T-cell (primary cell): Measurements from ENCODE around the gene RNF214. TPM values are rescaled to one million over a fixed set of nuclear protein-coding genes. Genes with fewer than 3 reads are reported as not detected.
A peak's percentile ranks its signal among the peaks of the same experiment; 100 is the strongest.

Source experiments
- ATAC-seq, 4 experiments: fragments of 200-7000 bp in 3 of 4; fragments of 150-1000 bp in 1 of 4; cut with Tn5 transposase; replicated peaks in 1 of 4; 1 replicate in 3 of 4; 2 replicates in 1 of 4; pipeline ENCODE4 v1.10.0; 2021; ENCODE audit warnings: moderate library complexity in 3 of 4, mild to moderate bottlenecking in 2 of 4, moderate number of reproducible peaks in 1 of 4
- CTCF ChIA-PET, 2 donors: fragments of 300-600 bp; sonication (Branson Sonifier 250); formaldehyde crosslinking; loops; one replicate each; lab custom pipeline; 2022; ENCODE audit warnings: antibody characterized with exemption in 2 of 2; lab: Charles Lee
- POLR2A ChIA-PET, 2 donors: fragments of 300-600 bp; sonication (Branson Sonifier 250); formaldehyde crosslinking; loops; one replicate each; lab custom pipeline; 2022; ENCODE audit warnings: antibody characterized with exemption in 2 of 2; lab: Charles Lee
- DNase-seq, 35 experiments: peaks; one replicate each; pipeline versions ENCODE4 v3.0.0 to v3.0.0-alpha.2; 2013 to 2023
- H3K27ac ChIP-seq: one replicate; pipeline ENCODE4 v1.5.1; 2013; ENCODE audit warnings: low read length
- H3K27me3 ChIP-seq, 2 experiments: replicated peaks in 1 of 2; 1 replicate in 1 of 2; 2 replicates in 1 of 2; pipeline versions ENCODE4 v1.6.1 to v1.7.0; 2013; ENCODE audit warnings: low read length in 1 of 2, mixed read lengths in 1 of 2; ENCODE audit not compliant: control insufficient read depth in 2 of 2, insufficient read depth in 2 of 2; ENCODE audit errors: extremely low read depth in 1 of 2
- H3K36me3 ChIP-seq, 2 donors: 1 replicate in 1 of 2; 2 replicates in 1 of 2; pipeline versions ENCODE4 v1.6.1 to v1.7.0; 2013; ENCODE audit warnings: low read length in 1 of 2; ENCODE audit not compliant: control insufficient read depth in 2 of 2, insufficient read depth in 1 of 2; ENCODE audit errors: extremely low read depth in 1 of 2
- H3K4me1 ChIP-seq, 2 experiments: 1 replicate in 1 of 2; 2 replicates in 1 of 2; pipeline versions ENCODE4 v1.6.1 to v1.7.0; 2013; ENCODE audit warnings: low read length in 2 of 2, mixed read lengths in 1 of 2; ENCODE audit not compliant: insufficient read depth in 2 of 2, control insufficient read depth in 1 of 2; ENCODE audit errors: extremely low read depth in 1 of 2
- H3K4me3 ChIP-seq, 2 donors: 1 replicate in 1 of 2; 2 replicates in 1 of 2; pipeline versions ENCODE4 v1.5.1 to v1.7.0; 2013; ENCODE audit warnings: mild to moderate bottlenecking in 2 of 2, low read length in 1 of 2, moderate library complexity in 1 of 2; ENCODE audit not compliant: control insufficient read depth in 1 of 2; ENCODE audit errors: extremely low read depth in 1 of 2
- H3K9me3 ChIP-seq: 2 replicates; pipeline ENCODE4 v1.7.0; 2013
- H3K27ac Mint-ChIP-seq, 2 donors: one replicate each; pipeline ENCODE4 v1.8.0; 2020 to 2021; ENCODE audit warnings: mild to moderate bottlenecking in 2 of 2, mixed read lengths in 2 of 2
- H3K27me3 Mint-ChIP-seq, 2 donors: one replicate each; pipeline ENCODE4 v1.8.0; 2021 to 2022; ENCODE audit warnings: mixed read lengths in 2 of 2
- H3K36me3 Mint-ChIP-seq: one replicate; pipeline ENCODE4 v1.8.0; 2021; ENCODE audit warnings: mixed read lengths
- H3K4me1 Mint-ChIP-seq, 3 donors: one replicate each; pipeline ENCODE4 v1.8.0; 2020 to 2022; ENCODE audit warnings: mixed read lengths in 3 of 3, mild to moderate bottlenecking in 1 of 3
- H3K4me3 Mint-ChIP-seq, 3 donors: one replicate each; pipeline ENCODE4 v1.8.0; 2020 to 2022; ENCODE audit warnings: mild to moderate bottlenecking in 3 of 3, mixed read lengths in 3 of 3, moderate library complexity in 3 of 3
- H3K9me3 Mint-ChIP-seq, 3 donors: one replicate each; pipeline ENCODE4 v1.8.0; 2020 to 2022; ENCODE audit warnings: mixed read lengths in 3 of 3
- WGBS: methylation state at CpG from one replicate; pipeline ENCODE4 v1.1.5; 2013; ENCODE audit warnings: missing lambda C conversion rate; ENCODE audit not compliant: insufficient coverage; 5-methylcytosine and 5-hydroxymethylcytosine counted together
- total RNA-seq, 35 experiments: library from RNA in 6 of 35; stranded (reverse) in 6 of 35; fragments of 120-200 nt in 1 of 35; gene quantifications; one replicate each; pipeline versions ENCODE4 v1.2.1 to v1.2.4 and lab custom pipeline; 2013 to 2026

RNF214 gene
- total RNA-seq, 5 donors from 2014 or later (not counting 1 experiment from before 2014, with no cell fraction given): 21.6 to 31.7 (median 30.5) TPM

- POLR2A ChIA-PET: no interaction called here
- Histone ChIP-seq H3K27ac (peak overlapping the region; percentile 84), H3K27me3 (no peaks in the 10 kb centered on the region), H3K36me3 (peaks cover 14 to 55% of the 10 kb centered on the region in 2 donors), H3K4me1 (peaks cover 16 to 64% of the 10 kb centered on the region in 2 experiments), H3K4me3 (peak overlapping the region in 1 of 2 donors; percentile 65), H3K9me3 (no peaks in the 10 kb centered on the region)
- Mint-ChIP-seq H3K27me3 (no peaks in the 10 kb centered on the region), H3K4me3 (peak overlapping the region; percentile 89 to 98 (median 96)), H3K4me1 (peaks cover 54 to 70% (median 58%) of the 10 kb centered on the region in 3 donors), H3K36me3 (peaks cover 34% of the 10 kb centered on the region), H3K27ac (peak overlapping the region; percentile 95 to 99), H3K9me3 (no peaks in the 10 kb centered on the region)
- ATAC-seq (no peak), DNase-seq (no peak)
- 98% methylated on average over 12 of the region's 12 CpGs for WGBS
- CTCF ChIA-PET: interaction anchor here in 1 of 2 donors (1.1 kb wide), 1 partner anchor 48 kb away, joined by 5 read pairs; no protein-coding TSS in a partner anchor
Observed at GRCh38 chr11:117229411-117229810, 3.1 kb upstream of the RNF214 start.

GRCh38 chr11:117229931-117230285 is 2.6 kb upstream of the RNF214 start:
- Mint-ChIP-seq H3K4me3 (peak overlapping the region; percentile 89 to 98 (median 96)), H3K27me3 (no peaks in the 10 kb centered on the region), H3K9me3 (no peaks in the 10 kb centered on the region), H3K4me1 (peaks cover 55 to 71% (median 59%) of the 10 kb centered on the region in 3 donors), H3K36me3 (peaks cover 34% of the 10 kb centered on the region), H3K27ac (peak overlapping the region; percentile 95 to 99)
- Histone ChIP-seq H3K27ac (peak overlapping the region; percentile 84), H3K36me3 (peaks cover 10 to 50% of the 10 kb centered on the region in 2 donors), H3K27me3 (no peaks in the 10 kb centered on the region), H3K9me3 (no peaks in the 10 kb centered on the region), H3K4me1 (peaks cover 16 to 64% of the 10 kb centered on the region in 2 experiments), H3K4me3 (peak overlapping the region; percentile 65 to 88)
- CTCF ChIA-PET: interaction anchor here in 1 of 2 donors (1.0 to 1.9 kb wide), 5 partner anchors 49 to 438 kb away, joined by 3 to 12 read pairs (median 4); partner anchors contain the start of genes APOA5 and SIDT2
- WGBS: 40% methylated on average over 4 of the region's 5 CpGs
- ATAC-seq: no peak
- POLR2A ChIA-PET: no interaction called here
- DNase-seq: no peak

- peaks cover 16 to 64% of the 10 kb centered on the region in 2 experiments for H3K4me1 ChIP-seq
- no peaks in the 10 kb centered on the region for H3K27me3 Mint-ChIP-seq
- peaks cover 30% of the 10 kb centered on the region for H3K36me3 Mint-ChIP-seq
- peak overlapping the region; percentile 95 to 99 for H3K27ac Mint-ChIP-seq
- H3K36me3 ChIP-seq: peaks cover 9 to 45% of the 10 kb centered on the region in 2 donors
- H3K9me3 Mint-ChIP-seq: no peaks in the 10 kb centered on the region
- no peaks in the 10 kb centered on the region for H3K9me3 ChIP-seq
- ChIA-PET CTCF (interaction anchor here (0.5 to 1.9 kb wide), 11 partner anchors 11 to 439 kb away, joined by 3 to 12 read pairs (median 4); partner anchors contain the start of genes SIDT2 (in 2 of the 2) and APOA5 (in 1 of the 2)), POLR2A (interaction anchor here in 1 of 2 donors (0.7 kb wide), 3 partner anchors 50 to 1132 kb away, joined by 5 to 9 read pairs (median 6); no protein-coding TSS in a partner anchor)
- WGBS: 10% methylated on average over 5 of the region's 12 CpGs
- peak overlapping the region; percentile 84 for H3K27ac ChIP-seq
- H3K27me3 ChIP-seq: no peaks in the 10 kb centered on the region
- H3K4me1 Mint-ChIP-seq: peaks cover 55 to 71% (median 57%) of the 10 kb centered on the region in 3 donors
- ATAC-seq (peak; percentile 49 to 58 (median 54)), DNase-seq (peak in 30 of 35 experiments; percentile 10 to 78 (median 33))
- H3K4me3 ChIP-seq: peak overlapping the region; percentile 71 to 88
- peak overlapping the region; percentile 89 to 98 (median 96) for H3K4me3 Mint-ChIP-seq
Observed at GRCh38 chr11:117230286-117230961, 2.0 kb upstream of the RNF214 start.

GRCh38 chr11:117230999-117231841 is 1.3 kb upstream of the RNF214 start:
- Histone ChIP-seq H3K27ac (peak overlapping the region; percentile 84), H3K9me3 (no peaks in the 10 kb centered on the region), H3K4me1 (peaks cover 16 to 62% of the 10 kb centered on the region in 2 experiments), H3K27me3 (no peaks in the 10 kb centered on the region), H3K4me3 (peak overlapping the region; percentile 71 to 88), H3K36me3 (peaks cover 9 to 38% of the 10 kb centered on the region in 2 donors)
- Mint-ChIP-seq H3K27me3 (no peaks in the 10 kb centered on the region), H3K4me3 (peak overlapping the region; percentile 89 to 98 (median 96)), H3K4me1 (peaks cover 55 to 70% (median 56%) of the 10 kb centered on the region in 3 donors), H3K36me3 (peaks cover 29% of the 10 kb centered on the region), H3K9me3 (no peaks in the 10 kb centered on the region), H3K27ac (peak overlapping the region; percentile 95 to 99)
- 3% methylated on average over 12 of the region's 14 CpGs for WGBS
- DNase-seq (no peak), ATAC-seq (no peak)
- ChIA-PET CTCF (interaction anchor here (0.5 to 1.9 kb wide), 12 partner anchors 10 to 440 kb away, joined by 3 to 12 read pairs (median 4); partner anchors contain the start of genes SIDT2 (in 2 of the 2), APOA5 (in 1 of the 2) and CEP164 (in 1 of the 2)), POLR2A (interaction anchor here (0.5 to 1.0 kb wide), 6 partner anchors 11 to 1131 kb away, joined by 3 to 9 read pairs (median 4); no protein-coding TSS in a partner anchor)

- H3K4me3 Mint-ChIP-seq: peak within 1 kb of the TSS; percentile 96 to 98 (median 98)
- no peaks in the 10 kb centered on the region for H3K9me3 Mint-ChIP-seq
- peak within 1 kb of the TSS; percentile 71 to 88 for H3K4me3 ChIP-seq
- WGBS: 0% methylated on average over 10 of the region's 13 CpGs
- peaks cover 16 to 57% of the 10 kb centered on the region in 2 experiments for H3K4me1 ChIP-seq
- H3K36me3 ChIP-seq: peaks cover 9 to 33% of the 10 kb centered on the region in 2 donors
- H3K27me3 ChIP-seq: no peaks in the 10 kb centered on the region
- no peaks in the 10 kb centered on the region for H3K27me3 Mint-ChIP-seq
- peak within 1 kb of the TSS; percentile 93 for H3K27ac ChIP-seq
- ATAC-seq: no peak
- H3K36me3 Mint-ChIP-seq: peaks cover 24% of the 10 kb centered on the region
- H3K9me3 ChIP-seq: no peaks in the 10 kb centered on the region
- H3K4me1 Mint-ChIP-seq: peaks cover 49 to 64% (median 53%) of the 10 kb centered on the region in 3 donors
- POLR2A ChIA-PET: interaction anchor here in 1 of 2 donors (0.5 to 1.0 kb wide), 2 partner anchors 11 to 63 kb away, joined by 3 read pairs; no protein-coding TSS in a partner anchor
- H3K27ac Mint-ChIP-seq: peak within 1 kb of the TSS; percentile 99
- CTCF ChIA-PET: interaction anchor here (0.5 to 1.9 kb wide), 5 partner anchors 51 to 973 kb away, joined by 3 to 12 read pairs (median 5); partner anchors contain the start of genes SIDT2 (in 2 of the 2) and CEP164 (in 1 of the 2)
- DNase-seq: peak in 4 of 35 experiments; percentile 19 to 58 (median 23)
Observed at GRCh38 chr11:117231842-117232091, 704 bp upstream of the RNF214 start, which contains the start of gene PCSK7. PCSK7 (minus strand) TSS chr11:117232073; CDS start chr11:117229844, 2,229 bp downstream.
